IMR-90 (cell line): ENCODE data around the gene GJA4. TPM values are rescaled to one million over a fixed set of nuclear protein-coding genes. Genes with fewer than 3 reads are reported as not detected.
A peak's percentile ranks its signal among the peaks of the same experiment; 100 is the strongest.

Experiments used
- ATAC-seq: fragments of 200-7000 bp; cut with Tn5 transposase; 2 replicates; pipeline ENCODE4 v1.9.1; 2020; ENCODE audit warnings: low read depth, mild to moderate bottlenecking, moderate library complexity
- BruUV-seq: library from RNA; stranded (reverse); fragments of 400-500 nt; replicated peaks from 2 replicates; lab custom pipeline; 2021; lab: Mats Ljungman, UMichigan
- CTCF ChIA-PET: fragments of 300-600 bp; formaldehyde crosslinking; extraction: SDS; loops from one replicate; lab custom pipeline; 2021; ENCODE audit warnings: antibody characterized with exemption; lab: Yijun Ruan, JAX
- POLR2A ChIA-PET: fragments of 300-600 bp; sonication (Branson Sonifier 250); formaldehyde crosslinking; loops from one replicate; lab custom pipeline; 2022; ENCODE audit warnings: antibody characterized with exemption; ENCODE audit not compliant: unreplicated experiment; lab: Charles Lee
- DNase-seq: peaks from one replicate; pipeline ENCODE4 v3.0.0; 2013
- H2AFZ ChIP-seq: replicated peaks from 2 replicates; pipeline ENCODE3; 2013; ENCODE audit warnings: low read length, mild to moderate bottlenecking; ENCODE audit not compliant: poor library complexity
- H2AK5ac ChIP-seq: 2 replicates; pipeline ENCODE4 v1.6.1; 2013; ENCODE audit warnings: low read depth, low read length, inconsistent platforms
- H2AK9ac ChIP-seq: replicated peaks from 2 replicates; pipeline ENCODE3; 2013; ENCODE audit warnings: mild to moderate bottlenecking, low read depth, low read length, moderate library complexity; ENCODE audit not compliant: poor library complexity
- H2BK120ac ChIP-seq: 2 replicates; pipeline ENCODE4 v1.6.1; 2013; ENCODE audit warnings: low read depth, low read length, inconsistent platforms
- H2BK15ac ChIP-seq: 3 replicates; pipeline ENCODE4 v1.6.1; 2013; ENCODE audit warnings: low read depth, low read length, inconsistent platforms
- H2BK20ac ChIP-seq: 2 replicates; pipeline ENCODE4 v1.6.1; 2013; ENCODE audit warnings: low read depth, mild to moderate bottlenecking, inconsistent platforms, low read length, moderate library complexity
- H2BK5ac ChIP-seq: 2 replicates; pipeline ENCODE4 v1.6.1; 2013; ENCODE audit warnings: mild to moderate bottlenecking, low read depth, low read length, inconsistent platforms; ENCODE audit not compliant: poor library complexity, severe bottlenecking
- H3K14ac ChIP-seq: replicated peaks from 2 replicates; pipeline ENCODE4 v1.6.1; 2013; ENCODE audit warnings: low read depth, low read length, inconsistent platforms
- H3K18ac ChIP-seq: 2 replicates; pipeline ENCODE4 v1.6.1; 2013; ENCODE audit warnings: low read depth, low read length, control low read depth
- H3K23ac ChIP-seq: 2 replicates; pipeline ENCODE4 v1.6.1; 2013; ENCODE audit warnings: low read depth, low read length, inconsistent platforms
- H3K27ac ChIP-seq: 2 replicates; pipeline ENCODE4 v1.5.1; 2013; ENCODE audit warnings: mild to moderate bottlenecking, control low read depth, low read length; ENCODE audit not compliant: insufficient read depth
- H3K27me3 ChIP-seq: 2 replicates; pipeline ENCODE4 v1.6.1; 2013; ENCODE audit warnings: low read length; ENCODE audit not compliant: control insufficient read depth, insufficient read depth
- H3K36me3 ChIP-seq: 2 replicates; pipeline ENCODE4 v1.6.1; 2013; ENCODE audit warnings: low read length, mixed read lengths; ENCODE audit not compliant: control insufficient read depth, insufficient read depth
- H3K4ac ChIP-seq: 2 replicates; pipeline ENCODE4 v1.6.1; 2013; ENCODE audit warnings: low read depth, low read length, inconsistent platforms
- H3K4me1 ChIP-seq: 2 replicates; pipeline ENCODE4 v1.6.1; 2013; ENCODE audit warnings: low read length, mixed read lengths; ENCODE audit not compliant: control insufficient read depth, insufficient read depth
- H3K4me2 ChIP-seq: 2 replicates; pipeline ENCODE4 v1.6.1; 2013; ENCODE audit warnings: low read depth, mild to moderate bottlenecking, control low read depth, low read length, moderate library complexity
- H3K4me3 ChIP-seq: 2 replicates; pipeline ENCODE4 v1.5.1; 2013; ENCODE audit warnings: low read depth, mild to moderate bottlenecking, control low read depth, low read length, moderate library complexity; ENCODE audit not compliant: insufficient read depth
- H3K56ac ChIP-seq: 2 replicates; pipeline ENCODE4 v1.6.1; 2013; ENCODE audit warnings: low read length, inconsistent platforms; ENCODE audit not compliant: insufficient read depth; ENCODE audit errors: extremely low read depth
- H3K79me1 ChIP-seq, 2 experiments: 2 replicates each; pipeline ENCODE4 v1.6.1; 2013; ENCODE audit warnings: low read length in 2 of 2, inconsistent platforms in 1 of 2, low read depth in 1 of 2
- H3K9ac ChIP-seq: 2 replicates; pipeline ENCODE4 v1.6.1; 2013; ENCODE audit warnings: low read depth, low read length, control low read depth
- H3K9me1 ChIP-seq: 2 replicates; pipeline ENCODE4 v1.6.1; 2013; ENCODE audit warnings: low read length, inconsistent platforms; ENCODE audit not compliant: insufficient read depth
- H3K9me3 ChIP-seq: 2 replicates; pipeline ENCODE4 v1.6.1; 2013; ENCODE audit warnings: low read length; ENCODE audit not compliant: control insufficient read depth, insufficient read depth
- H4K20me1 ChIP-seq: 2 replicates; pipeline ENCODE4 v1.6.1; 2013; ENCODE audit warnings: low read length, inconsistent platforms; ENCODE audit not compliant: insufficient read depth
- H4K5ac ChIP-seq: 2 replicates; pipeline ENCODE4 v1.6.1; 2013; ENCODE audit warnings: mild to moderate bottlenecking, low read depth, low read length, control low read depth
- H4K8ac ChIP-seq, 2 experiments: 2 replicates each; pipeline ENCODE4 v1.6.1; 2013; ENCODE audit warnings: low read depth in 2 of 2, low read length in 2 of 2, control low read depth in 1 of 2, inconsistent platforms in 1 of 2
- H4K91ac ChIP-seq: 2 replicates; pipeline ENCODE4 v1.6.1; 2013; ENCODE audit warnings: low read depth, low read length, inconsistent platforms; ENCODE audit not compliant: insufficient read depth
- BHLHE40 ChIP-seq: fragments of 150-350 bp; IDR thresholded peaks from 2 replicates; pipeline ENCODE4 v1.6.1; 2016; ENCODE audit warnings: mild to moderate bottlenecking, low read depth, low read length
- FOS ChIP-seq: fragments of 150-350 bp; IDR thresholded peaks from 2 replicates; pipeline ENCODE4 v1.6.1; 2016; ENCODE audit warnings: low read depth, low read length
- RAD21 ChIP-seq: IDR thresholded peaks from 2 replicates; pipeline ENCODE4 v1.6.1; 2012; ENCODE audit warnings: low read length, improper control_type of control experiment
- SMC3 ChIP-seq: fragments of 150-350 bp; IDR thresholded peaks from 2 replicates; pipeline ENCODE4 v1.6.1; 2016; ENCODE audit warnings: low read depth, mild to moderate bottlenecking, antibody characterized with exemption, low read length, moderate library complexity
- WGBS, 2 experiments: methylation state at CpG; one replicate each; pipeline versions ENCODE4 v1.1.5 to v1.1.7; 2013; ENCODE audit warnings: missing lambda C conversion rate in 2 of 2; ENCODE audit not compliant: insufficient read length in 1 of 2; ENCODE audit errors: extremely low coverage in 2 of 2; 5-methylcytosine and 5-hydroxymethylcytosine counted together
- dilution Hi-C: fragments of 300-500 bp; cut with HindIII; formaldehyde crosslinking; loops from one replicate; pipeline ENCODE4 v1.14.3; 2018; ENCODE audit warnings: low sequenced_read_pairs; ENCODE audit not compliant: unreplicated experiment
- in situ Hi-C: fragments of 300-500 bp; cut with MboI; formaldehyde crosslinking; loops from 3 replicates; pipeline ENCODE4 v1.14.3; 2019; ENCODE audit warnings: low sequenced_read_pairs, inconsistent platforms, mixed read lengths
- intact Hi-C: fragments of 100-400 bp; cut with micrococcal nuclease; formaldehyde crosslinking; loops from 2 replicates; pipeline ENCODE4 v1.10.0; 2022
- polyA plus RNA-seq, 3 experiments: library from polyadenylated mRNA; depleted of rRNA; stranded (reverse); fragments of >200 nt; gene quantifications; 2 replicates each; pipeline ENCODE4 v1.2.3, GENCODE V29; 2012; ENCODE audit warnings: low replicate concordance in 1 of 3
- total RNA-seq: library from RNA; depleted of rRNA; stranded (reverse); fragments of >200 nt; gene quantifications from 2 replicates; pipeline ENCODE4 v1.2.3, GENCODE V29; 2012

GJA4 gene
- total and polyA plus RNA-seq, 2 of the 4 experiments (the other 2 are of a cell fraction) = not detected

DNA sequence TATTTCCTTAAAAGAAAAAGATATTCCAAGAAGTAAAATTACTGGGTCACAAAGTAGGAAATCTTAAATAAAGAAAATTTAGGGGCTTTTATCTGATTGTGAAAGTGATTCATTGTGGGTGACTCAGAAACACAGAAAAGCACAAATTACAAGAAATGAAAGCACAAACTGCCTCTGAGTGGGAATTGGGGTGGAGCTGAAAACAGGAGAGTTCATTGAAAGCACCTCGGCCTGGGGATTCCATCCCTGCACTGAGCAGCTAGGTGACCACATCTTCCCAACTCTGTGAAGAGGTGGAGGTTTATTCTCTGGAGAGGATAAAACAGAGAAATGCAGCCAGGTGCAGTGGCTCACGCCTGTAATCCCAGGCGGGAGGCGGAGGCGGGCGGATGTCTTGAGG lies 7.4 kb downstream of the GJA4 start:
- Histone ChIP-seq H3K4me3 (no peak overlapping the region), H2BK20ac (no peak overlapping the region), H3K14ac (no peak overlapping the region), H3K4me1 (no peaks in the 10 kb centered on the region), H4K5ac (no peak overlapping the region), H3K79me1 (no peaks in the 10 kb centered on the region), H3K56ac (no peak overlapping the region), H3K9me1 (no peaks in the 10 kb centered on the region), H4K8ac (no peak overlapping the region), H3K9me3 (no peaks in the 10 kb centered on the region), H2BK120ac (no peak overlapping the region), H3K27me3 (no peaks in the 10 kb centered on the region), H2BK5ac (no peak overlapping the region), H3K4me2 (no peak overlapping the region), H3K23ac (no peak overlapping the region), H3K4ac (no peak overlapping the region), H3K18ac (no peak overlapping the region), H2AK9ac (no peak overlapping the region), H3K9ac (no peak overlapping the region), H2AFZ (no peak overlapping the region), H3K36me3 (no peaks in the 10 kb centered on the region), H2BK15ac (no peak overlapping the region), H2AK5ac (no peak overlapping the region), H4K91ac (no peak overlapping the region), H4K20me1 (no peaks in the 10 kb centered on the region), H3K27ac (no peak overlapping the region)
- CTCF ChIA-PET = interaction anchor here (0.9 to 1.2 kb wide), 2 partner anchors 37 to 58 kb away, joined by 3 to 5 read pairs; no protein-coding TSS in a partner anchor
- in situ Hi-C loops = no loop called here
- dilution Hi-C loops = no loop called here
- DNase-seq = peak; percentile 14
- TF ChIP-seq FOS = no peak
- no peak for TF ChIP-seq RAD21
- TF ChIP-seq BHLHE40 = no peak
- TF ChIP-seq SMC3 = no peak
- POLR2A ChIA-PET = no interaction called here
- WGBS, 2 experiments = no CpG with 5 or more reads among the region's 6 CpGs
- no TSS peak for BruUV-seq
- peak; percentile 42 for ATAC-seq
- intact Hi-C loops = no loop called here
